Measurements from ENCODE around the gene NELL2. TPM values are rescaled to one million over a fixed set of nuclear protein-coding genes. Genes with fewer than 3 reads are reported as not detected.

Gene NELL2
- total RNA-seq, 1 experiment from 2014 or later, result 32.7 TPM

GRCh38 chr12:44833561-44833960 is 42.6 kb downstream of the NELL2 start:
- no peaks in the 10 kb centered on the region for H3K27me3 Mint-ChIP-seq (ENCODE audit: low read depth)
- no peaks in the 10 kb centered on the region for H3K9me3 Mint-ChIP-seq
- H3K27me3 ChIP-seq (ENCODE audit: insufficient read depth, low read length), result no peaks in the 10 kb centered on the region
- H4K8ac ChIP-seq (replicated peaks; ENCODE audit: insufficient read length, low read depth, low read length), result no peak overlapping the region
- H3K36me3 Mint-ChIP-seq (ENCODE audit: insufficient read depth in 1 of 3, low read depth in 3 of 3), result no peaks in the 10 kb centered on the region
- no peak overlapping the region for H3K56ac ChIP-seq (ENCODE audit: insufficient read length, low read depth, low read length)
- TF ChIP-seq, protein P1, sequence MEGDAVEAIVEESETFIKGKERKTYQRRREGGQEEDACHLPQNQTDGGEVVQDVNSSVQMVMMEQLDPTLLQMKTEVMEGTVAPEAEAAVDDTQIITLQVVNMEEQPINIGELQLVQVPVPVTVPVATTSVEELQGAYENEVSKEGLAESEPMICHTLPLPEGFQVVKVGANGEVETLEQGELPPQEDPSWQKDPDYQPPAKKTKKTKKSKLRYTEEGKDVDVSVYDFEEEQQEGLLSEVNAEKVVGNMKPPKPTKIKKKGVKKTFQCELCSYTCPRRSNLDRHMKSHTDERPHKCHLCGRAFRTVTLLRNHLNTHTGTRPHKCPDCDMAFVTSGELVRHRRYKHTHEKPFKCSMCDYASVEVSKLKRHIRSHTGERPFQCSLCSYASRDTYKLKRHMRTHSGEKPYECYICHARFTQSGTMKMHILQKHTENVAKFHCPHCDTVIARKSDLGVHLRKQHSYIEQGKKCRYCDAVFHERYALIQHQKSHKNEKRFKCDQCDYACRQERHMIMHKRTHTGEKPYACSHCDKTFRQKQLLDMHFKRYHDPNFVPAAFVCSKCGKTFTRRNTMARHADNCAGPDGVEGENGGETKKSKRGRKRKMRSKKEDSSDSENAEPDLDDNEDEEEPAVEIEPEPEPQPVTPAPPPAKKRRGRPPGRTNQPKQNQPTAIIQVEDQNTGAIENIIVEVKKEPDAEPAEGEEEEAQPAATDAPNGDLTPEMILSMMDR (conservative IDR thresholded peaks at IDR 0.05), result no peak
- H2AFZ ChIP-seq (ENCODE audit: low read length), result no peak overlapping the region
- H2BK20ac ChIP-seq (ENCODE audit: low read depth, low read length, poor library complexity, severe bottlenecking), result no peak overlapping the region
- H3K14ac ChIP-seq (ENCODE audit: insufficient read depth, low read length), result no peak overlapping the region
- no peaks in the 10 kb centered on the region for H3K4me1 ChIP-seq (ENCODE audit: insufficient read depth, low read length)
- H3K18ac ChIP-seq (ENCODE audit: insufficient read length, low read depth, low read length), result no peak overlapping the region
- H3K23me2 ChIP-seq (ENCODE audit: insufficient read length, low read depth, low read length, poor library complexity, severe bottlenecking), result no peaks in the 10 kb centered on the region
- no peak overlapping the region for H3K9ac ChIP-seq (ENCODE audit: extremely low read depth, insufficient read length, low read length)
- no peak overlapping the region for H4K5ac ChIP-seq (ENCODE audit: insufficient read length, low read depth, low read length)
- H3K79me2 ChIP-seq (ENCODE audit: insufficient read depth, low read length), result no peaks in the 10 kb centered on the region
- H3K9me3 ChIP-seq (ENCODE audit: control insufficient read depth, low read depth, low read length), result no peaks in the 10 kb centered on the region
- H3K23ac ChIP-seq (ENCODE audit: insufficient read length, low read depth, low read length), result no peak overlapping the region
- WGBS (ENCODE audit: extremely low coverage, insufficient read length, low lambda C conversion rate), result no CpG with 5 or more reads among the region's 5 CpGs
- no peak overlapping the region for H2BK5ac ChIP-seq (ENCODE audit: insufficient read length, low read length)
- no peak overlapping the region for H3K4ac ChIP-seq (ENCODE audit: low read depth, low read length)
- H3K79me1 ChIP-seq (ENCODE audit: insufficient read depth, low read depth, low read length, poor library complexity, severe bottlenecking), result peaks cover 3% of the 10 kb centered on the region
- H4K20me1 ChIP-seq (ENCODE audit: control insufficient read depth, insufficient read depth, insufficient read length), result no peaks in the 10 kb centered on the region
- H2BK120ac ChIP-seq (ENCODE audit: low read depth, low read length, poor library complexity, severe bottlenecking), result no peak overlapping the region
- no peak overlapping the region for H3K4me2 ChIP-seq (ENCODE audit: insufficient read depth, insufficient read length, low read length)
- H2AK5ac ChIP-seq (ENCODE audit: insufficient read length, low read length), result no peak overlapping the region
- no peak overlapping the region for H2BK12ac ChIP-seq (ENCODE audit: insufficient read length, low read depth, low read length)
- no peak for DNase-seq
- no peak overlapping the region for H3T11ph ChIP-seq (ENCODE audit: low read length)
- no peak overlapping the region for H4K91ac ChIP-seq (ENCODE audit: insufficient read length, low read depth, low read length)
- no peak overlapping the region for H3K27ac ChIP-seq (ENCODE audit: insufficient read length, low read depth, low read length)
- no peak overlapping the region for H3K27ac Mint-ChIP-seq
- H3K4me1 Mint-ChIP-seq, result peaks cover 8% of the 10 kb centered on the region in 2 experiments
- no peak overlapping the region for H3K4me3 Mint-ChIP-seq
- H2BK15ac ChIP-seq (ENCODE audit: low read depth, low read length), result no peak overlapping the region

Data from H9 (cell line).